Activated T-cell treated with anti-CD3 and anti-CD28 coated beads, Interleukin-2, amount 50 U/mL, for 72 hours (primary cell): ENCODE measurements around the gene MAGI1. TPM values are rescaled to one million over a fixed set of nuclear protein-coding genes. Genes with fewer than 3 reads are reported as not detected.
"Not testable (repeated sequence)": the region's sequence is repeated elsewhere in the genome, so short reads cannot be mapped to it uniquely, and the experiment has no call there.

Experiments
- ATAC-seq, 2 donors: fragments of 150-1000 bp; cut with Tn5 transposase; replicated peaks in 1 of 2; 2 replicates each; pipeline ENCODE4 v1.10.0; 2021; ENCODE audit warnings: moderate library complexity in 2 of 2, mild to moderate bottlenecking in 1 of 2
- DNase-seq, 2 donors: peaks; one replicate each; pipeline ENCODE4 v3.0.0; 2021 to 2022; ENCODE audit warnings: mixed read lengths in 1 of 2
- H3K27ac Mint-ChIP-seq: one replicate; pipeline ENCODE4 v1.8.0; 2022; ENCODE audit warnings: mild to moderate bottlenecking, moderate library complexity, mixed read lengths
- H3K27me3 Mint-ChIP-seq: one replicate; pipeline ENCODE4 v1.8.0; 2022; ENCODE audit warnings: low read depth, mixed read lengths
- H3K36me3 Mint-ChIP-seq, 2 donors: one replicate each; pipeline ENCODE4 v1.8.0; 2022; ENCODE audit warnings: mixed read lengths in 2 of 2, mild to moderate bottlenecking in 1 of 2; ENCODE audit not compliant: insufficient read depth in 2 of 2
- H3K4me1 Mint-ChIP-seq: one replicate; pipeline ENCODE4 v1.8.0; 2022; ENCODE audit warnings: low read depth, mixed read lengths
- H3K4me3 Mint-ChIP-seq, 2 donors: one replicate each; pipeline ENCODE4 v1.8.0; 2022; ENCODE audit warnings: mild to moderate bottlenecking in 2 of 2, mixed read lengths in 2 of 2, moderate library complexity in 2 of 2
- H3K9me3 Mint-ChIP-seq, 2 donors: one replicate each; pipeline ENCODE4 v1.8.0; 2022; ENCODE audit warnings: mixed read lengths in 2 of 2
- total RNA-seq, 2 donors: library from RNA; stranded (reverse); gene quantifications; one replicate each; pipeline ENCODE4 v1.2.3, GENCODE V29; 2022

MAGI1 gene
- total RNA-seq, 2 donors from 2014 or later = 0.41 to 0.67 TPM

DNA sequence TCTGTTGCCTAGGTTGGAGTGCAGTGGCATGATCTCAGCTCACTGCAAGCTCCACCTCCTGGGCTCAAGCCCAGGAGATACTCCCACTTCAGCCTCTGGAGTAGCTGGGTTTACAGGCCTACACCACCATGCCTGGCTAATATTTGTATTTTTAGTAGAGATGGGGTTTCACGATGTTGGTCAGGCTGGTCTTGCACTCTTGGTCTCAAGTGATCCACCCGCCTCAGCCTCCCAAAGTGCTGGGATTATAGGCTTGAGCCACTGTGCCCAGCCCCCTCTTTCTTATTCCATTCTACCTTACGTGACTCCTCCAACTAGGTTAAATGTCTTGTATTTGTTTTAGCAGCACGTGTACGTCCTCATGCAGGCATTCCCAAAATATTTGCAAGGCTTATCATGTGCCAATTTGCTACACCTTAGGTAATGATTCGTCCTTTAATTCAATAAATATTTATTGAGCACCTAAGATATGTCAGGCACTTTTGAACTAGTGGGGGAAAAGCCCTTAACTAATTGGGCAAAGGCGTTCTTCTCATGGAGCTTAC is 14.9 kb upstream of the MAGI1 start:
- Mint-ChIP-seq H3K27me3 (no peaks in the 10 kb centered on the region), H3K4me3 (no peak overlapping the region), H3K4me1 (no peaks in the 10 kb centered on the region), H3K36me3 (no peaks in the 10 kb centered on the region), H3K27ac (no peak overlapping the region), H3K9me3 (no peaks in the 10 kb centered on the region)
- ATAC-seq = no peak
- DNase-seq = no peak

DNA sequence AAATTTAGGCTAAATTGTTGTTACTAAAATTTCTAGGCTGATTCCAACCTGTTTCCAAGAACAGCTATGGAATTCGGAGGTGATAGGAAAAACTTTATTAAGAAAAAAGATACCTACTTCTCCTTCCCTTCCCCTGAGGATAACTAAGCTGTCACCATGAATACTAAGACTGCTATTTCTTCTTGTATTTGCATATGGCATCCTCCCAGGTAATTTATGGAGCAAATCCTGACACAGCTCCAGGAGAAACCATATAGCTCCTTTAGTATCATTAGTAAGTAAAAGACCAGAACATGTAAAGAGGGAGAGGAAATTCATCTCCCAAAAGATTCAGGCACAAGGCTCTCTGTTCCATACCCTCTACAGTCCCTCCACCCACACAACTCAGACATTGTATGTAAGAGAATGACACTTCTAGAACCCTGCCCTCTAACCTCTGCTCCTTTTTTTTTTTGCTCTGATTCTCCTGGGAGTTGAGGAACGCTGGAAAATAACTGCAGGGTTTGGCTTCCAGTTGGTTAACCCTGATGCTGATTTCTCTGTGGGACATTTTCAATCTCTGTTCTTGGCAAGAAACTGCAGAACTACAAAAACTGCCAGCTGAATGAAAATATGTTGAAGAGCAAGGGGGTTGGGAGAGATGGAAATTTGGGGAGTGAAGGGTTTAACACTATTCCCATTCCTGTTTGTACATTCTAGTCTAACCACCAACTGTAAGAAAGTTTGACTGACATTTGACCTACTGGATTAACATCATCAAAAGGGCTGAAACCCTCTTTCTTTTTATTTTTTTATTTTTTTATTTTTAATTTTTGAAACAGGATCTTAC is 14.2 kb upstream of the MAGI1 start:
- DNase-seq (no peak), ATAC-seq (no peak)
- H3K36me3 Mint-ChIP-seq = no peaks in the 10 kb centered on the region
- H3K27ac Mint-ChIP-seq = no peak overlapping the region
- H3K4me3 Mint-ChIP-seq = no peak overlapping the region
- H3K4me1 Mint-ChIP-seq = no peaks in the 10 kb centered on the region
- no peaks in the 10 kb centered on the region for H3K27me3 Mint-ChIP-seq
- H3K9me3 Mint-ChIP-seq = no peaks in the 10 kb centered on the region

DNA sequence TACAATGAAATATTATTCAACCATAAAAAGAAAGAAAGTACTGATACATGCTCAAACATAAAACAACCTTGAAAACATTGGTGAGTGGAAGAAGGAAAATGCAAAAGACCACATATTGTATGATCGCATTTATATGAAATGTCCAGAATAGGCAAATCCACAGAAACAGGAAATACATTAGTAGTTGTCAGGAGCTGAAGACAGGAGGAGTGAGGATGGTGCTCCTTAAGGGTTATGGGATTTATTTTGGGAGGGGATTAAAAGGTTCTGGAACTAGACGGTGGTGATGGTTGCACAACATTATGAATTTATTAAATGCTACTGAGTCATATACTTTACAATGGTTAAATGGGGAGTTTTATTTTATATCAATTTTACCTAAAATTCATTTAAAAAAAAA is 12.1 kb upstream of the MAGI1 start:
- Mint-ChIP-seq H3K36me3 (no peaks in the 10 kb centered on the region), H3K4me1 (no peaks in the 10 kb centered on the region), H3K4me3 (no peak overlapping the region), H3K27ac (no peak overlapping the region), H3K27me3 (no peaks in the 10 kb centered on the region), H3K9me3 (no peaks in the 10 kb centered on the region)
- ATAC-seq = no peak
- DNase-seq = no peak

DNA sequence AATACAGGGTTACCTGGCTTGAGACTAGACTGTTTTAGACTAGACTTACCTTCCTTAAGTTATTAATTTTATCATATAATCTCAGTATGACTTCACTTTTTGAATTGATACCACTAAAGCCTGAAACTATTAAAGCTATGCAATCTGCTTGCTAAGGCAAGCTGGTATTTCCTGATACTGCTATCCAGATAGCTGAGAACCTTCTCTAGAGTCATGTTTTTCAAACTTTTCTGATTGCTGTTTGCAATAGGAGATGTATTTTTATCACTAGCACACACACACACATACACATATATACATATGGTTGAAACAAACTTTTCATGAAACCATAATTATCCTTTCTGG is 9.3 kb upstream of the MAGI1 start:
- ATAC-seq (no peak), DNase-seq (no peak)
- Mint-ChIP-seq H3K27ac (no peak overlapping the region), H3K4me3 (no peak overlapping the region), H3K36me3 (no peaks in the 10 kb centered on the region), H3K27me3 (no peaks in the 10 kb centered on the region), H3K4me1 (no peaks in the 10 kb centered on the region), H3K9me3 (no peaks in the 10 kb centered on the region)

DNA sequence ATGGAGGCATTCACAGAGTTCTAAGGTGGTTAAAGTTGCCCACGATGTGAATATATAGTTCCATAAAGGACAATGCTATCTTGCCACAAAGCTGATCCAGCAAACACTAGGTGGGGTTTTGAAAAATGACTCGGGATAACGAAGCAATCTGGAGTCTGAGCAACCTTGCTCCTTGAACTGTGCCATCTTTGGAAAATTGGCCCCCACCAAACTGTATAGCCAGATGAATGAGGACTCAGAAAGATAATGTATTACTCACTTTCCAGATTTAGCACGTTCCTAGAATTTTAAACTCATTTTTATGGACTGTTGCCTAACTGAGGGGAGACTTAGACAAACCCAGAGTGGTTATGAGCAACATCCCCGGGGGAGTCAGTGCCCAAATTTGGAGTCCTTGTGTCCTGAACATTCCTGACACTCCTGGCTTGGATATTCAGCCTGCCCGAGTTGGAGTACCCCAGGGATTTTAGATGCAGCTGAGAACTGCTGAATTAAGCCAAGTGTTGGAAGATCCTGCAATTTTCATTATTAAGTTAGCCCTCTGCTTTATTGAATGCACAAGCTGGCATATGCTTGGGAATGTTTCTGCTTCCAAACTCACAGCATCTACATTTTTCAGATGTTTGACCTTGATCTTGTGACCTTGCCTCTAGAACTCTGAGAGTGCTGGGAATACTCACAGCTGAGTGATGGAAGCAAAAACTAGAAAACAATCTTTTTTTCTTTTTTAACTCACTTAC is 8.8 kb upstream of the MAGI1 start:
- H3K27me3 Mint-ChIP-seq = no peaks in the 10 kb centered on the region
- DNase-seq (no peak), ATAC-seq (no peak)
- no peak overlapping the region for H3K4me3 Mint-ChIP-seq
- H3K9me3 Mint-ChIP-seq = no peaks in the 10 kb centered on the region
- no peak overlapping the region for H3K27ac Mint-ChIP-seq
- H3K36me3 Mint-ChIP-seq = no peaks in the 10 kb centered on the region
- H3K4me1 Mint-ChIP-seq = no peaks in the 10 kb centered on the region

DNA sequence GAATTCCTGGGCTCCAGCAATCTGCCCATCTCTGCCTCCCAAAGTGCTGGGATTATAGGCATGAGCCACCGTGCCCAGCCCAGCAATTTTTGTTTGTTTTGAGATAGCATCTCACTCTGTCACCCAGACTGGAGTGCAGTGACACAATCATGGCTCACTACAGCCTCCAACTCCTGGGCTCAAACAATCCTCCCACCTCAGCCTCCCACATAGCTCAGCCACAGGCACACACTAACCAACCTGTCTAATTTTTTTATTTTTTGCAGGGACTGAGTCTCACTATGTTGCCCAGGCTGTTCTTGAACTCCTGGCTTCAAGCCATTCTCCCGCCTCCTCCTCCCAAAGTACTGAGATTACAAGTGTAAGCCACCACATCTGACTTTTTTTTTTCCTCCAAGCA is 7.6 kb upstream of the MAGI1 start:
- H3K4me3 Mint-ChIP-seq, DNase-seq, H3K36me3 Mint-ChIP-seq, H3K27me3 Mint-ChIP-seq, H3K9me3 Mint-ChIP-seq, H3K4me1 Mint-ChIP-seq, H3K27ac Mint-ChIP-seq, ATAC-seq: not testable (repeated sequence)

DNA sequence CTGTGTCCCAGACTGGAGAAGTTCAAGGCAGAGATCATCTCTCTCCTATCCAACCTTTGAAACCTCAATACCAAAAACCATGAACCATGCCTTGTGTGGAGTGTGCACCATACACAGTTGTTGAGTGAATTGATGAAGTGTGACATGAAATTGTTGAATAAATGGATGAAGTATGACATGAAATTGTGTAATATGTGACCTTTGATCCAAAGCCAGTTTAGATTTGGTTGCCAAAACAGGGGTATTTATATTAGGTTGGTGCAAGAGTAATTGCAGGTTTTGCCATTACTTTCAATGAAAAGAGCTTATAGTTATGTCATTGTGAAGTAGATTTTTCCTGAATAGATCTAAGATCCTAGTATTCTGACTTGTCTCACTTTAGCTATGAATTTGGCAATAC is 3.1 kb upstream of the MAGI1 start:
- H3K27me3 Mint-ChIP-seq = peaks cover 49% of the 10 kb centered on the region
- ATAC-seq = no peak
- no peak overlapping the region for H3K4me3 Mint-ChIP-seq
- peaks cover 1 to 2% of the 10 kb centered on the region in 2 donors for H3K36me3 Mint-ChIP-seq
- H3K4me1 Mint-ChIP-seq = peaks cover 12% of the 10 kb centered on the region
- no peak overlapping the region for H3K27ac Mint-ChIP-seq
- no peaks in the 10 kb centered on the region for H3K9me3 Mint-ChIP-seq
- no peak for DNase-seq

DNA sequence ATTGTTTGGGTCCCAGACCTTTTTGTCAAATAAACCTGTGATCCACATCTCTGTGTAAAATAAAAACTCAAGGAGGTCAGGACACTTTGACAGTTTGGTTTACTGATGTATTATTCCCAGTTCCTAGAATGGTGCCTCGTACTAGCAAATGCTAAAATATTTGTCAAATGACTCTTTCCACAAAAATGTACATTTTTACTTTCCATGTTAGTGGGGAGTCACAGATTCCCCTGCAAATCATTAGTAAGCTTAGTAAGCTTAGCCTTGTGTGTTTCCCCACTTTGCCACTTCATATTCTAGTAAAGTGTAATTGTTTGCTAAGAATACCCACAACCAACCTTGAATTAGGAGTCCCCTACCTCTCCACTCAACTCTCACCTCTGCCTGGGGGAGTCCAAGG is 2.4 kb upstream of the MAGI1 start:
- Mint-ChIP-seq H3K36me3 (peaks cover 1 to 2% of the 10 kb centered on the region in 2 donors), H3K27ac (no peak overlapping the region), H3K9me3 (no peaks in the 10 kb centered on the region), H3K4me1 (peaks cover 12% of the 10 kb centered on the region), H3K4me3 (no peak overlapping the region), H3K27me3 (peaks cover 56% of the 10 kb centered on the region)
- ATAC-seq (no peak), DNase-seq (no peak)

DNA sequence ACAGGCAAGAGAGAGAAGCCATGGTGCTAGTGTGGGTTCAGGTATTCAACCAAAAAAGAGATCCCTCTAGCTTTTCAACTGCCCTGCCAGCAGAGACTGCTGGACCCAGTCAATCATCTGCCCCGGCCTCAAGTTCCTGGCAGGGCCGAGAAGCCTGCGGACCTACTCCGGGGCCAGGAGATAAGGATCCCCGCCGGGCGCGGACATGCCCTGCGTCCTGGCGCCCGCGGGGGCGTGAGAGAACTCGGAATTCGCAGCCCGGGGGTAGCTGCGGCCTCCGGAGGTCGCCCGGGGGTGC is 821 bp upstream of the MAGI1 start:
- Mint-ChIP-seq H3K4me1 (peaks cover 12% of the 10 kb centered on the region), H3K36me3 (peaks cover 1 to 2% of the 10 kb centered on the region in 2 donors), H3K27ac (no peak overlapping the region), H3K9me3 (peaks cover 0 to 2% of the 10 kb centered on the region in 2 donors), H3K27me3 (peaks cover 72% of the 10 kb centered on the region), H3K4me3 (peak overlapping the region; percentile 86 to 91)
- ATAC-seq = no peak
- no peak for DNase-seq

DNA sequence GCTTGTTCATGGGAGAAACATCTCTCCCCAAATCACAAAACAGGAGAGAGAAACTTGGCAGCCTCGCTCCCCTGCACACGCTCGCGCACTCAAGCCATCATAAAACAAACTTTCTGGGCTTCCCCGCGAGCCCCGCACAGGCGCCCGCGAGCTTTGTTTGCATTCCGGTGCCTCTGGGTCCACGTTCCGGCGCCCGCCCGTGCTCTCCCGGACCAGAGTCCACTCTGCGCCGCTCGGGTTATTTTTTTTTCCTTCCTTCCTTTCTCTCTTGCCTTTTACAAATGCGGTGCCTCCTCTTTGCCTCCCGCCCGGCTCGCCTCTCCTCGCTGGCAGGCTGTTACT is 363 bp downstream of the MAGI1 start:
- peak overlapping the region; percentile 86 to 91 for H3K4me3 Mint-ChIP-seq
- peak; percentile 28 to 43 for ATAC-seq
- peaks cover 1 to 2% of the 10 kb centered on the region in 2 donors for H3K36me3 Mint-ChIP-seq
- no peak overlapping the region for H3K27ac Mint-ChIP-seq
- H3K4me1 Mint-ChIP-seq = peaks cover 17% of the 10 kb centered on the region
- H3K27me3 Mint-ChIP-seq = peaks cover 75% of the 10 kb centered on the region
- DNase-seq = peak in 1 of 2 donors; percentile 10
- H3K9me3 Mint-ChIP-seq = peaks cover 0 to 2% of the 10 kb centered on the region in 2 donors

DNA sequence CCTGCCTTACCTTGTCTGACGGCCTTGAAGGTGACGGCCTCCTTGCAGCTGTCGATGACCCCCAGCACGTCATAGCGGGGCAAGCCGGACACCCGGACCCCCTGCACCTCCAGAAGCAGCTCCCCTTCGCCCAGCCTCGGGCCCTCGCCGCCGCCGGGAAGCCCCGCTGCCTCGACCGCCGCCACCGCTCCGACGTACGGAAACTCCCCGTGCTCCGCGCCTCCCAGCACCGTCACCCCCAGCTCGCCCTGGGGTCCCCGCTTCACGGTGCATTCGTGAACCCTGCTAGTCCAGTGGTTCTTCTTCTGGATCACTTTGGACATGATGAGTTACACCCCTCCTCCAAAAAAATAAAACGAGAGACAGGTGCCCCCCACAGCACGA is 740 bp downstream of the MAGI1 start:
- Mint-ChIP-seq H3K9me3 (peaks cover 0 to 2% of the 10 kb centered on the region in 2 donors), H3K27me3 (peaks cover 75% of the 10 kb centered on the region), H3K4me3 (peak overlapping the region; percentile 86 to 91), H3K36me3 (peaks cover 1 to 2% of the 10 kb centered on the region in 2 donors), H3K4me1 (peaks cover 21% of the 10 kb centered on the region), H3K27ac (no peak overlapping the region)
- DNase-seq (peak; percentile 31 to 43), ATAC-seq (peak; percentile 32 to 41)

DNA sequence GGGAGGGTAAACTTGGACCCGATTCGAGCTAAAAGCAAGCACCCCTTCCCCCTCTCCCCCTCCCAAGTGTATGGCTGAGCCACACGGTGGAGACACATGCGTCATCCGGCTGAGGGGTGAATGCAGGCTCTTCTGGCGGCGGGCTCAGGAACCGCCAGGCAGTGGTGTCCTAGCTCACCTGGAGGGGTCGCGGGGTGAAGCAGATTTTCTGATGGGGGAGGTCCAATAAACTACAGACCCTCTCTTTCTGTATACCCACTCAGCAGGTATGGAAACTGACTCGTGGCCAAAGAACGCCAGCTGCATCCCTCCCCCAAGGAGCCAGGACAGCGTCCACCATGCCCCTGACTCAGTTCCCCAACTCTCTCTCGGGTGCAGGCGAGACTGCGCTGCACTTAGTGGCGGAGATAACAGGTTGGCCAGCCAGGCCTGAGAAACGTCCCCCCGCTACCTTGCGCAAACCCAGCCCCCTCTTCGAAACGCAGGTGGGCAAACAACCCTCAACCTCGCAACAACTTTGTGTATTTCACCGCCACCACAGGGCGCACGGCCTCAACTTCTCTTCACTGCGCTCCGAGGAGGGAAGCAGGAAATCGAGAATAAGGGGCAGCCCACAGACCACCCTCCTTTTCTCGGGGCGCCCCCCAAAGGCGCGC is 1.3 kb downstream of the MAGI1 start:
- DNase-seq = peak in 1 of 2 donors; percentile 9

DNA sequence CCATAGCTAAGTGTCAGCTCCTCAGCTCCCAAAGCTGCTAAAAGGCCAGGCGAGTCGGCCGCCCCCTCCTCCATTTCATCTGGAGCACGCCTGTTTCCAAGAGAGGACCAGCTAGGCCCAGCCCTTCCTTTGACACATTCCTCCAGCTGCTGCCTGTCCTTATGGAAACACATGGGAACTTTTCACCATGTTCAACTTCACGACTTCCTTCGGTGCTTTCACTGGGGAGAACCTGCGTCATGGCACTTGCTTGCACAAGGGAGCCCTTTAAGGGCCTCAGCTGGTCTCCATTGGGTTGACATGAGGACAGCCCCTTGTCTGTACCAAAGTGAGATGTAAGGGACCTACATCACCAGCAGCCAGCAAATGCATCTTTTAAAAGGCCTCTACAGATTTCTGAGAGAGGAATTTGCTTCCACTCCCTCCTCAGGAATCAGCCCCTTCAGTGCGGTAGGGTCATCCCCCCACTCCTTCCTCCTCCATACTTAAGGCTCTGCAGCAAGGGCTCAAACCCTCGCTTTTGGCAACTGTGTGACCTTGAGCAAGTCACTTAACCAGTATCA is 2.1 kb downstream of the MAGI1 start:
- peaks cover 1 to 2% of the 10 kb centered on the region in 2 donors for H3K36me3 Mint-ChIP-seq
- peaks cover 22% of the 10 kb centered on the region for H3K4me1 Mint-ChIP-seq
- H3K9me3 Mint-ChIP-seq = peaks cover 0 to 2% of the 10 kb centered on the region in 2 donors
- H3K27ac Mint-ChIP-seq = no peak overlapping the region
- DNase-seq = no peak
- peaks cover 73% of the 10 kb centered on the region for H3K27me3 Mint-ChIP-seq
- peak overlapping the region; percentile 32 to 91 for H3K4me3 Mint-ChIP-seq
- no peak for ATAC-seq

More for the DNA sequence above, 1.3 kb downstream of the MAGI1 start:
- Mint-ChIP-seq H3K36me3 (peaks cover 1 to 2% of the 10 kb centered on the region in 2 donors), H3K4me3 (peak overlapping the region; percentile 86 to 91), H3K27me3 (peaks cover 75% of the 10 kb centered on the region), H3K9me3 (peaks cover 0 to 2% of the 10 kb centered on the region in 2 donors), H3K4me1 (peaks cover 22% of the 10 kb centered on the region), H3K27ac (no peak overlapping the region)
- no peak for ATAC-seq
